PC-3 (cell line): ENCODE results near the gene ABLIM2. TPM values are rescaled to one million over a fixed set of nuclear protein-coding genes. Genes with fewer than 3 reads are reported as not detected.

ENCODE experiments used
- ATAC-seq: fragments of 200-7000 bp; cut with Tn5 transposase; 2 replicates; pipeline ENCODE4 v1.9.1; 2020; ENCODE audit warnings: mild to moderate bottlenecking, moderate library complexity
- BruUV-seq: library from RNA; stranded (reverse); fragments of 400-500 nt; replicated peaks from 2 replicates; lab custom pipeline; 2021; lab: Mats Ljungman, UMichigan
- CTCF ChIA-PET: fragments of 300-600 bp; sonication (Branson Sonifier 250); formaldehyde crosslinking; loops from one replicate; lab custom pipeline; 2022; ENCODE audit warnings: antibody characterized with exemption; lab: Charles Lee
- POLR2A ChIA-PET: fragments of 300-600 bp; sonication (Branson Sonifier 250); formaldehyde crosslinking; loops from one replicate; lab custom pipeline; 2022; ENCODE audit warnings: antibody characterized with exemption; ENCODE audit not compliant: unreplicated experiment; lab: Charles Lee
- DNase-seq: peaks from one replicate; pipeline ENCODE4 v3.0.0-alpha.2; 2015
- H2AFZ ChIP-seq: fragments of 300-600 bp; sonication (generic); 2 replicates; pipeline ENCODE4 v1.6.0; 2016; ENCODE audit warnings: antibody characterized with exemption, low read length
- H3F3A ChIP-seq: fragments of 300-600 bp; sonication (generic); one replicate; pipeline ENCODE4 v1.6.0; 2017; ENCODE audit warnings: antibody characterized with exemption, low read length, control low read depth, mild to moderate bottlenecking; ENCODE audit not compliant: unreplicated experiment
- H3K27ac ChIP-seq: fragments of 300-600 bp; sonication (generic); 2 replicates; pipeline ENCODE4 v1.5.1; 2016; ENCODE audit warnings: mild to moderate bottlenecking, low read length
- H3K27me3 ChIP-seq: fragments of 300-600 bp; sonication (generic); 2 replicates; pipeline ENCODE4 v1.6.1; 2016; ENCODE audit warnings: low read length, mixed read lengths
- H3K36me3 ChIP-seq: fragments of 300-600 bp; sonication (generic); 2 replicates; pipeline ENCODE4 v1.6.1; 2016; ENCODE audit warnings: low read depth, mixed run types, low read length, mixed read lengths
- H3K4me1 ChIP-seq: fragments of 300-600 bp; sonication (generic); 2 replicates; pipeline ENCODE4 v1.5.1; 2016; ENCODE audit warnings: low read length; ENCODE audit not compliant: insufficient read depth
- H3K4me2 ChIP-seq: fragments of 300-600 bp; sonication (generic); 2 replicates; pipeline ENCODE4 v1.6.0; 2016; ENCODE audit warnings: low read length
- H3K4me3 ChIP-seq: fragments of 300-600 bp; sonication (generic); 2 replicates; pipeline ENCODE4 v1.5.1; 2016; ENCODE audit warnings: mild to moderate bottlenecking, low read length, mixed read lengths
- H3K79me2 ChIP-seq: fragments of 300-600 bp; sonication (generic); 2 replicates; pipeline ENCODE4 v1.6.1; 2017; ENCODE audit warnings: low read length, mixed read lengths
- H3K9ac ChIP-seq: fragments of 300-600 bp; sonication (generic); 2 replicates; pipeline ENCODE4 v1.6.0; 2016; ENCODE audit warnings: mild to moderate bottlenecking, low read length
- H3K9me2 ChIP-seq: fragments of 300-600 bp; sonication (generic); replicated peaks from 2 replicates; pipeline ENCODE4 v1.6.1; 2016; ENCODE audit warnings: mixed run types, low read length, mixed read lengths
- H3K9me3 ChIP-seq: fragments of 300-600 bp; sonication (generic); 2 replicates; pipeline ENCODE4 v1.6.1; 2016; ENCODE audit warnings: low read length, mixed read lengths
- H4K20me1 ChIP-seq: fragments of 300-600 bp; sonication (generic); 2 replicates; pipeline ENCODE4 v1.6.1; 2016; ENCODE audit warnings: low read length, mixed read lengths
- EZH2 ChIP-seq: fragments of 300-600 bp; sonication (generic); IDR thresholded peaks from one replicate; pipeline ENCODE4 v1.6.1; 2017; ENCODE audit warnings: antibody characterized with exemption, mild to moderate bottlenecking, low read length; ENCODE audit not compliant: unreplicated experiment
- EZH2phosphoT487 ChIP-seq: fragments of 300-600 bp; sonication (generic); IDR thresholded peaks from 2 replicates; pipeline ENCODE4 v1.6.1; 2018; ENCODE audit warnings: mild to moderate bottlenecking, antibody characterized with exemption, low read length, borderline replicate concordance
- intact Hi-C: fragments of 100-400 bp; cut with micrococcal nuclease; formaldehyde crosslinking; loops from 2 replicates; pipeline ENCODE4 v1.9.0; 2023
- total RNA-seq: library from RNA; depleted of rRNA; stranded (reverse); fragments of >200 nt; gene quantifications from 2 replicates; pipeline ENCODE4 v1.2.3, GENCODE V29; 2014
- TF ChIP-seq, protein P1 (sequence below): fragments of 300-600 bp; sonication (generic); conservative IDR thresholded peaks from 2 replicates; pipeline ENCODE4 v1.5.1; 2017; ENCODE audit warnings: antibody characterized with exemption, low read depth, mild to moderate bottlenecking, low read length

The ABLIM2 gene
- total RNA-seq, 1 experiment from 2014 or later = 3.2 TPM

DNA sequence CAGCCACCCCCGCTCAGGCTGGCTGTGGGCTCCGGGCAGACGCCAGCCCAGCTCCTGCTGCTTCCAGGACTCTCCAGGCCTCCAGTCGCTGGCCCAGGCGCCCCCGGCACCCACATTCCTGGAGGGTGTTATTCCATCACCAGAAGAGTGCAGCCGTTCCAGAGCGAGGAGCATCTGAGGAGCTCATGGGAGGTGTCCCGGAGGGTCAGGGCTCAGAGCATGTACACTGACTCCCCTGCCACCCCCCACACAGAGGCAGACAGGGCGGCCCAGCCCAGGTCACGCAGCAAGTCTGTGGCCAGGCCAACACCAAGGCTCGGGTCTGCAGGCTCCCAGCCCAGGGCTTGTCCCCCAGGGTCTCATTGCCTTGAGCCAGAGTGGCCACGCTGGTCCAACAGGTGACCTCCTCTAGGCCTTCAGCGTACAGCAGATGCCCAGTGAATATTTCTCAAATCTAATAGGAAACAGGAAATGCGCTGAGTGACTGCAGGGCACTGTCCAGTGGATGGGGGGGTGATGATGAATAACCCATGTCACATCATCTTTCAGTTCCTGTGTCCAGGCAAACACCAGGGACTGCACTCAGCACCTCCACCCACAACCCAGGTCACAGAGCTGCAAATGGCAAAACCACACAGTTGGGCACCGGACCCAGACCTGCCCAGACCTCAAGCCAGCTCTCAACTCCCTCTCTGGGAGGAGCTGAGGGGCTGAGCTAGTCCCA, 37.2 kb downstream of the ABLIM2 start:
- ChIA-PET POLR2A (no interaction called here), CTCF (no interaction called here)
- Histone ChIP-seq H4K20me1 (no peaks in the 10 kb centered on the region), H3K27ac (no peak overlapping the region), H3K4me1 (no peaks in the 10 kb centered on the region), H3K4me3 (no peak overlapping the region), H2AFZ (no peak overlapping the region), H3K4me2 (no peak overlapping the region), H3F3A (no peaks in the 10 kb centered on the region), H3K27me3 (no peaks in the 10 kb centered on the region), H3K9me2 (no peaks in the 10 kb centered on the region), H3K79me2 (no peaks in the 10 kb centered on the region), H3K9me3 (no peaks in the 10 kb centered on the region), H3K36me3 (no peaks in the 10 kb centered on the region), H3K9ac (no peak overlapping the region)
- intact Hi-C loops = no loop called here
- no TSS peak for BruUV-seq
- DNase-seq (no peak), ATAC-seq (no peak)
- no peak for TF ChIP-seq EZH2
- TF ChIP-seq EZH2phosphoT487 = no peak
- TF ChIP-seq, protein P1, sequence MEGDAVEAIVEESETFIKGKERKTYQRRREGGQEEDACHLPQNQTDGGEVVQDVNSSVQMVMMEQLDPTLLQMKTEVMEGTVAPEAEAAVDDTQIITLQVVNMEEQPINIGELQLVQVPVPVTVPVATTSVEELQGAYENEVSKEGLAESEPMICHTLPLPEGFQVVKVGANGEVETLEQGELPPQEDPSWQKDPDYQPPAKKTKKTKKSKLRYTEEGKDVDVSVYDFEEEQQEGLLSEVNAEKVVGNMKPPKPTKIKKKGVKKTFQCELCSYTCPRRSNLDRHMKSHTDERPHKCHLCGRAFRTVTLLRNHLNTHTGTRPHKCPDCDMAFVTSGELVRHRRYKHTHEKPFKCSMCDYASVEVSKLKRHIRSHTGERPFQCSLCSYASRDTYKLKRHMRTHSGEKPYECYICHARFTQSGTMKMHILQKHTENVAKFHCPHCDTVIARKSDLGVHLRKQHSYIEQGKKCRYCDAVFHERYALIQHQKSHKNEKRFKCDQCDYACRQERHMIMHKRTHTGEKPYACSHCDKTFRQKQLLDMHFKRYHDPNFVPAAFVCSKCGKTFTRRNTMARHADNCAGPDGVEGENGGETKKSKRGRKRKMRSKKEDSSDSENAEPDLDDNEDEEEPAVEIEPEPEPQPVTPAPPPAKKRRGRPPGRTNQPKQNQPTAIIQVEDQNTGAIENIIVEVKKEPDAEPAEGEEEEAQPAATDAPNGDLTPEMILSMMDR = no peak

DNA sequence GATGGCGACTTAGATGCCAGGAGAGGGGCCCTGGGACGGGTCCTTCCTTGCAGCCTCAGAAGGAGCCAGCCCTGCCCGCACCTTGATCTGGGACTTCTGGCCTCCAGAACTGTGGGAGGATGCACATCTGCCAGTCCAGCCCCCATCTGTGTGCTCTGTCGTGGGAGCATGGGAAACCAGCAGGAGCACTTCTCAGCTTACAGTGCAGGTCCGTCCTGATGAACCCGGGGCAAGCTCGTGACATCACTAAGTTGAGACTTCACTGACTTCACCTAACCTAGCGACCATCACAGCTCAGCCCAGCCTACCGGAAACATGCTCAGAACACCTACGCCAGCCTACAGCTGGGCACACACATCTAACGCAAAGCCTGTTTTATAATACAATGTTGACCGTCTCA, 38.1 kb downstream of the ABLIM2 start:
- TF ChIP-seq, protein P1 = no peak
- no peak for TF ChIP-seq EZH2
- TF ChIP-seq EZH2phosphoT487 = no peak
- no TSS peak for BruUV-seq
- H3K9ac ChIP-seq = no peak overlapping the region
- H4K20me1 ChIP-seq = no peaks in the 10 kb centered on the region
- H3K9me3 ChIP-seq = no peaks in the 10 kb centered on the region
- CTCF ChIA-PET = no interaction called here
- H3K9me2 ChIP-seq = no peaks in the 10 kb centered on the region
- H3K79me2 ChIP-seq = no peaks in the 10 kb centered on the region
- no peak overlapping the region for H3K27ac ChIP-seq
- intact Hi-C loops = no loop called here
- POLR2A ChIA-PET = no interaction called here
- H3K4me3 ChIP-seq = no peak overlapping the region
- H2AFZ ChIP-seq = no peak overlapping the region
- H3F3A ChIP-seq = no peaks in the 10 kb centered on the region
- H3K4me1 ChIP-seq = no peaks in the 10 kb centered on the region
- DNase-seq = no peak
- H3K27me3 ChIP-seq = no peaks in the 10 kb centered on the region
- H3K4me2 ChIP-seq = no peak overlapping the region
- no peak for ATAC-seq
- H3K36me3 ChIP-seq = no peaks in the 10 kb centered on the region

DNA sequence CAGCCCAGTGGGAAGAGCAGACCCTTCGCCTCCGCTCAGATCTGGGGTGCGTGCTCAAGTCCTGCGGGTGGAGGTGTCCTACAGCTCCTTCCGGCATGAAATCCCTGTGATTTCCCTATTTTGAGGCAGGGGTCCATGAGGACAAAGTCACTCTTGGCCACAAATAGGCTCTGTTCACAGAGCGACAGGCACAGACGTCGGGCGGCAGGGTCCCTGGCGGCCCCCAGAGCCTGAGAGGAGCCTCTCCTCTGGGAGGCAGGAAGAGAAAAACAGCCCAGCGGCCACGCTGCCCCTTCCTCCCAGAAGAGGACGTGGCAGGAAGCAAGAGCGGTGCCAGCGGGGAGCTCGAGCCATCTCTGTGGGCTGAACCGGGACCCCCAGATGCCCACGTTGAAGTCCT, 38.7 kb downstream of the ABLIM2 start:
- Histone ChIP-seq H4K20me1 (no peaks in the 10 kb centered on the region), H3K4me2 (no peak overlapping the region), H3K9me2 (no peaks in the 10 kb centered on the region), H3K9me3 (no peaks in the 10 kb centered on the region), H3K27me3 (no peaks in the 10 kb centered on the region), H3K4me1 (no peaks in the 10 kb centered on the region), H2AFZ (no peak overlapping the region), H3K79me2 (no peaks in the 10 kb centered on the region), H3K9ac (no peak overlapping the region), H3K27ac (no peak overlapping the region), H3F3A (no peaks in the 10 kb centered on the region), H3K36me3 (no peaks in the 10 kb centered on the region), H3K4me3 (no peak overlapping the region)
- ATAC-seq = no peak
- no peak for DNase-seq
- TF ChIP-seq, protein P1 = no peak
- TF ChIP-seq EZH2phosphoT487 (no peak), EZH2 (no peak)
- no TSS peak for BruUV-seq
- CTCF ChIA-PET = no interaction called here
- POLR2A ChIA-PET = no interaction called here
- intact Hi-C loops = no loop called here
